H9 (cell line): ENCODE results near the gene CACNG8. TPM values are rescaled to one million over a fixed set of nuclear protein-coding genes. Genes with fewer than 3 reads are reported as not detected.

ENCODE experiments used
- DNase-seq: peaks from one replicate; pipeline ENCODE4 v3.0.0-alpha.2; 2017
- H2AFZ ChIP-seq: one replicate; pipeline ENCODE4 v1.6.1; 2013; ENCODE audit warnings: mild to moderate bottlenecking, low read length, control low read depth, moderate library complexity
- H2AK5ac ChIP-seq: 2 replicates; pipeline ENCODE4 v1.6.1; 2013; ENCODE audit warnings: low read length, control low read depth, mixed read lengths; ENCODE audit not compliant: insufficient read length
- H2BK120ac ChIP-seq: one replicate; pipeline ENCODE4 v1.6.1; 2013; ENCODE audit warnings: low read depth, mild to moderate bottlenecking, low read length, control low read depth, inconsistent platforms; ENCODE audit not compliant: poor library complexity, severe bottlenecking
- H2BK12ac ChIP-seq: 2 replicates; pipeline ENCODE4 v1.6.1; 2013; ENCODE audit warnings: low read length, control low read depth, mixed read lengths, low read depth; ENCODE audit not compliant: insufficient read length
- H2BK15ac ChIP-seq: 2 replicates; pipeline ENCODE4 v1.6.1; 2013; ENCODE audit warnings: low read depth, low read length, control low read depth
- H2BK20ac ChIP-seq: one replicate; pipeline ENCODE4 v1.6.1; 2013; ENCODE audit warnings: low read depth, mild to moderate bottlenecking, low read length, control low read depth, inconsistent platforms; ENCODE audit not compliant: poor library complexity, severe bottlenecking
- H2BK5ac ChIP-seq: 2 replicates; pipeline ENCODE4 v1.6.1; 2013; ENCODE audit warnings: low read length, control low read depth, mixed read lengths; ENCODE audit not compliant: insufficient read length
- H3K14ac ChIP-seq: 2 replicates; pipeline ENCODE4 v1.6.1; 2013; ENCODE audit warnings: low read length, control low read depth; ENCODE audit not compliant: insufficient read depth
- H3K18ac ChIP-seq: 2 replicates; pipeline ENCODE4 v1.6.1; 2013; ENCODE audit warnings: low read depth, mild to moderate bottlenecking, mixed read lengths, low read length, control low read depth; ENCODE audit not compliant: insufficient read length
- H3K23ac ChIP-seq: 2 replicates; pipeline ENCODE4 v1.6.1; 2013; ENCODE audit warnings: low read length, control low read depth, mixed read lengths, low read depth; ENCODE audit not compliant: insufficient read length
- H3K23me2 ChIP-seq: 2 replicates; pipeline ENCODE4 v1.6.1; 2013; ENCODE audit warnings: low read depth, mild to moderate bottlenecking, mixed read lengths, low read length, control low read depth; ENCODE audit not compliant: insufficient read length, poor library complexity, severe bottlenecking
- H3K27ac ChIP-seq: 2 replicates; pipeline ENCODE4 v1.5.1; 2013; ENCODE audit warnings: low read length, control low read depth, mixed read lengths, low read depth; ENCODE audit not compliant: insufficient read length
- H3K27me3 ChIP-seq: 2 replicates; pipeline ENCODE4 v1.6.1; 2013; ENCODE audit warnings: low read length, control low read depth, inconsistent platforms; ENCODE audit not compliant: insufficient read depth
- H3K4ac ChIP-seq: 2 replicates; pipeline ENCODE4 v1.6.1; 2013; ENCODE audit warnings: low read depth, mild to moderate bottlenecking, control low read depth, inconsistent platforms, low read length, moderate library complexity
- H3K4me1 ChIP-seq: 2 replicates; pipeline ENCODE4 v1.6.1; 2013; ENCODE audit warnings: low read length, control low read depth, inconsistent platforms; ENCODE audit not compliant: insufficient read depth
- H3K4me2 ChIP-seq: 2 replicates; pipeline ENCODE4 v1.6.1; 2013; ENCODE audit warnings: low read length, control low read depth, mixed read lengths; ENCODE audit not compliant: insufficient read length, insufficient read depth
- H3K56ac ChIP-seq: 2 replicates; pipeline ENCODE4 v1.6.1; 2013; ENCODE audit warnings: low read depth, mild to moderate bottlenecking, mixed read lengths, low read length, control low read depth; ENCODE audit not compliant: insufficient read length
- H3K79me1 ChIP-seq: 2 replicates; pipeline ENCODE4 v1.6.1; 2013; ENCODE audit warnings: low read depth, mild to moderate bottlenecking, moderate library complexity, low read length, control low read depth, inconsistent platforms; ENCODE audit not compliant: insufficient read depth, poor library complexity, severe bottlenecking
- H3K79me2 ChIP-seq: 2 replicates; pipeline ENCODE4 v1.6.1; 2013; ENCODE audit warnings: low read length, control low read depth, inconsistent platforms; ENCODE audit not compliant: insufficient read depth
- H3K9ac ChIP-seq: 2 replicates; pipeline ENCODE4 v1.6.1; 2013; ENCODE audit warnings: low read length, control low read depth, mixed read lengths; ENCODE audit not compliant: insufficient read length; ENCODE audit errors: extremely low read depth
- H3K9me3 ChIP-seq: one replicate; pipeline ENCODE4 v1.6.1; 2013; ENCODE audit warnings: low read depth, low read length, inconsistent platforms; ENCODE audit not compliant: control insufficient read depth
- H3T11ph ChIP-seq: one replicate; pipeline ENCODE4 v1.6.1; 2013; ENCODE audit warnings: mild to moderate bottlenecking, low read length, control low read depth, inconsistent platforms
- H4K20me1 ChIP-seq: one replicate; pipeline ENCODE4 v1.6.1; 2013; ENCODE audit not compliant: control insufficient read depth, insufficient read length, insufficient read depth
- H4K5ac ChIP-seq: 2 replicates; pipeline ENCODE4 v1.6.1; 2013; ENCODE audit warnings: low read depth, mild to moderate bottlenecking, mixed read lengths, low read length, control low read depth; ENCODE audit not compliant: insufficient read length
- H4K8ac ChIP-seq: replicated peaks from 2 replicates; pipeline ENCODE4 v1.6.1; 2013; ENCODE audit warnings: low read length, control low read depth, mixed read lengths, low read depth; ENCODE audit not compliant: insufficient read length
- H4K91ac ChIP-seq: 2 replicates; pipeline ENCODE4 v1.6.1; 2013; ENCODE audit warnings: low read depth, mild to moderate bottlenecking, moderate library complexity, mixed read lengths, low read length, control low read depth; ENCODE audit not compliant: insufficient read length
- H3K27ac Mint-ChIP-seq, 3 experiments: 2 replicates in 2 of 3; 3 replicates in 1 of 3; pipeline ENCODE4 v1.8.0; 2020 to 2021; ENCODE audit warnings: mixed read lengths in 3 of 3, mild to moderate bottlenecking in 1 of 3, moderate library complexity in 1 of 3
- H3K27me3 Mint-ChIP-seq: 2 replicates; pipeline ENCODE4 v1.8.0; 2021; ENCODE audit warnings: low read depth, mild to moderate bottlenecking, moderate library complexity, mixed read lengths
- H3K36me3 Mint-ChIP-seq, 3 experiments: 2 replicates in 2 of 3; 3 replicates in 1 of 3; pipeline ENCODE4 v1.8.0; 2020 to 2021; ENCODE audit warnings: low read depth in 3 of 3, mixed read lengths in 3 of 3; ENCODE audit not compliant: insufficient read depth in 1 of 3
- H3K4me1 Mint-ChIP-seq, 2 experiments: 2 replicates each; pipeline ENCODE4 v1.8.0; 2020; ENCODE audit warnings: mixed read lengths in 2 of 2
- H3K4me3 Mint-ChIP-seq, 2 experiments: 2 replicates in 1 of 2; 3 replicates in 1 of 2; pipeline ENCODE4 v1.8.0; 2020 to 2021; ENCODE audit warnings: mild to moderate bottlenecking in 2 of 2, mixed read lengths in 2 of 2, moderate library complexity in 1 of 2
- H3K9me3 Mint-ChIP-seq, 2 experiments: 2 replicates in 1 of 2; 3 replicates in 1 of 2; pipeline ENCODE4 v1.8.0; 2020; ENCODE audit warnings: mild to moderate bottlenecking in 2 of 2, mixed read lengths in 2 of 2, moderate library complexity in 1 of 2
- CTCF ChIP-seq: fragments of 200-600 bp; sonication (generic); conservative IDR thresholded peaks from 3 replicates; pipeline ENCODE4 v1.8.0; 2021; ENCODE audit warnings: antibody characterized with exemption, mild to moderate bottlenecking
- WGBS: extraction: QIAGEN DNeasy Blood & Tissue Kit; methylation state at CpG from one replicate; pipeline ENCODE4 v1.1.7; 2013; ENCODE audit warnings: missing lambda C conversion rate, low lambda C conversion rate, mixed read lengths; ENCODE audit not compliant: insufficient read length; ENCODE audit errors: extremely low coverage; 5-methylcytosine and 5-hydroxymethylcytosine counted together
- total RNA-seq: library from RNA; stranded (reverse); gene quantifications from 2 replicates; pipeline ENCODE4 v1.2.1, GENCODE V29; 2021

Gene CACNG8
- total RNA-seq, 1 experiment from 2014 or later, result 7.1 TPM

- H4K5ac ChIP-seq, result no peak overlapping the region
- H3K79me1 ChIP-seq, result no peaks in the 10 kb centered on the region
- H4K20me1 ChIP-seq, result no peaks in the 10 kb centered on the region
- no peak overlapping the region for H3K14ac ChIP-seq
- H3K4me1 Mint-ChIP-seq, result peaks cover 11 to 12% of the 10 kb centered on the region in 2 experiments
- no peaks in the 10 kb centered on the region for H3K4me1 ChIP-seq
- H3K79me2 ChIP-seq, result no peaks in the 10 kb centered on the region
- no peaks in the 10 kb centered on the region for H3K27me3 ChIP-seq
- H2BK120ac ChIP-seq, result no peak overlapping the region
- no peak overlapping the region for H3K4ac ChIP-seq
- WGBS, result no CpG with 5 or more reads among the region's 13 CpGs
- H4K91ac ChIP-seq, result no peak overlapping the region
- peaks cover 4 to 13% of the 10 kb centered on the region in 2 experiments; a peak in 4 of 5 replicates for H3K9me3 Mint-ChIP-seq
- H3K36me3 Mint-ChIP-seq, result peaks cover 0 to 3% (median 2%) of the 10 kb centered on the region in 3 experiments; a peak in 1 of 7 replicates
- no peak overlapping the region for H4K8ac ChIP-seq
- no peak overlapping the region for H3K56ac ChIP-seq
- H2BK15ac ChIP-seq, result no peak overlapping the region
- H3K9me3 ChIP-seq, result no peaks in the 10 kb centered on the region
- H3K4me2 ChIP-seq, result no peak overlapping the region
- H3K23me2 ChIP-seq, result no peaks in the 10 kb centered on the region
- no peak overlapping the region for H2BK5ac ChIP-seq
- no peak overlapping the region for H3K27ac Mint-ChIP-seq
- no peak for DNase-seq
- H3T11ph ChIP-seq, result no peak overlapping the region
- H3K27me3 Mint-ChIP-seq, result peaks cover 15% of the 10 kb centered on the region
- no peak overlapping the region for H2BK20ac ChIP-seq
- no peak overlapping the region for H2AFZ ChIP-seq
- H3K4me3 Mint-ChIP-seq, result no peak overlapping the region
- no peak for TF ChIP-seq CTCF
- H2BK12ac ChIP-seq, result no peak overlapping the region
- no peak overlapping the region for H3K27ac ChIP-seq
- H3K18ac ChIP-seq, result no peak overlapping the region
- H3K9ac ChIP-seq, result no peak overlapping the region
- no peak overlapping the region for H2AK5ac ChIP-seq
- no peak overlapping the region for H3K23ac ChIP-seq
These were observed 59.2 kb downstream of the CACNG8 start for GRCh38 chr19:54021932-54022331.
